Smooth muscle cell (in vitro differentiated cells): ENCODE results near the gene LRRC28. TPM values are rescaled to one million over a fixed set of nuclear protein-coding genes. Genes with fewer than 3 reads are reported as not detected.

ENCODE experiments used
- DNase-seq: peaks from one replicate; lab custom pipeline; 2025; ENCODE audit not compliant: unreplicated experiment; lab: John Stamatoyannopoulos, UW
- H2AFZ ChIP-seq: fragments of 200-600 bp; sonication (generic); 2 replicates; pipeline ENCODE4 v1.6.0; 2016; ENCODE audit warnings: antibody characterized with exemption, low read depth, mild to moderate bottlenecking
- H3F3A ChIP-seq: fragments of 200-600 bp; sonication (generic); 2 replicates; pipeline ENCODE4 v1.6.0; 2017; ENCODE audit warnings: antibody characterized with exemption, low read depth
- H3K27ac ChIP-seq: fragments of 200-600 bp; sonication (generic); 2 replicates; pipeline ENCODE4 v1.5.1; 2016; ENCODE audit warnings: low read depth, mild to moderate bottlenecking
- H3K27me3 ChIP-seq: fragments of 200-600 bp; sonication (generic); 2 replicates; pipeline ENCODE4 v1.6.1; 2016; ENCODE audit warnings: low read depth, mild to moderate bottlenecking
- H3K36me3 ChIP-seq: fragments of 200-600 bp; sonication (generic); 2 replicates; pipeline ENCODE4 v1.5.1; 2016; ENCODE audit warnings: low read depth
- H3K4me1 ChIP-seq: fragments of 200-600 bp; sonication (generic); 2 replicates; pipeline ENCODE4 v1.5.1; 2016; ENCODE audit warnings: low read depth
- H3K4me2 ChIP-seq: fragments of 200-600 bp; sonication (generic); 2 replicates; pipeline ENCODE4 v1.6.0; 2016; ENCODE audit warnings: mild to moderate bottlenecking
- H3K4me3 ChIP-seq: fragments of 200-600 bp; sonication (generic); 2 replicates; pipeline ENCODE4 v1.5.1; 2016; ENCODE audit warnings: mild to moderate bottlenecking
- H3K79me2 ChIP-seq: fragments of 200-600 bp; sonication (generic); 2 replicates; pipeline ENCODE4 v1.6.0; 2016; ENCODE audit warnings: low read depth, mild to moderate bottlenecking
- H3K9ac ChIP-seq: fragments of 200-600 bp; sonication (generic); 2 replicates; pipeline ENCODE4 v1.6.0; 2016; ENCODE audit warnings: low read depth
- H3K9me3 ChIP-seq: fragments of 200-600 bp; sonication (generic); replicated peaks from 2 replicates; pipeline ENCODE4 v1.5.1; 2016; ENCODE audit warnings: low read depth
- H4K20me1 ChIP-seq: fragments of 200-600 bp; sonication (generic); 2 replicates; pipeline ENCODE4 v1.6.0; 2016; ENCODE audit warnings: low read depth
- CTCF ChIP-seq: fragments of 200-600 bp; sonication (generic); IDR thresholded peaks from 2 replicates; pipeline ENCODE4 v1.5.1; 2017; ENCODE audit warnings: borderline replicate concordance, mild to moderate bottlenecking, antibody characterized with exemption; ENCODE audit not compliant: insufficient read depth, poor library complexity, severe bottlenecking
- WGBS: methylation state at CpG from one replicate; pipeline ENCODE4 v1.1.7; 2016; ENCODE audit warnings: low lambda C conversion rate; 5-methylcytosine and 5-hydroxymethylcytosine counted together
- polyA plus RNA-seq: library from polyadenylated mRNA; unstranded; fragments of >200 nt; fragmentation: Nextera tagmentation; extraction: Ambion mirVana; gene quantifications from 2 replicates; pipeline ENCODE4 v1.2.1, GENCODE V29; 2016
- total RNA-seq: library from RNA; depleted of rRNA; stranded (reverse); fragments of >200 nt; gene quantifications from 2 replicates; pipeline ENCODE4 v1.2.3, GENCODE V29; 2014

Gene LRRC28
- total and polyA plus RNA-seq, 2 experiments from 2014 or later, result 26.5 to 28.8 TPM

DNA sequence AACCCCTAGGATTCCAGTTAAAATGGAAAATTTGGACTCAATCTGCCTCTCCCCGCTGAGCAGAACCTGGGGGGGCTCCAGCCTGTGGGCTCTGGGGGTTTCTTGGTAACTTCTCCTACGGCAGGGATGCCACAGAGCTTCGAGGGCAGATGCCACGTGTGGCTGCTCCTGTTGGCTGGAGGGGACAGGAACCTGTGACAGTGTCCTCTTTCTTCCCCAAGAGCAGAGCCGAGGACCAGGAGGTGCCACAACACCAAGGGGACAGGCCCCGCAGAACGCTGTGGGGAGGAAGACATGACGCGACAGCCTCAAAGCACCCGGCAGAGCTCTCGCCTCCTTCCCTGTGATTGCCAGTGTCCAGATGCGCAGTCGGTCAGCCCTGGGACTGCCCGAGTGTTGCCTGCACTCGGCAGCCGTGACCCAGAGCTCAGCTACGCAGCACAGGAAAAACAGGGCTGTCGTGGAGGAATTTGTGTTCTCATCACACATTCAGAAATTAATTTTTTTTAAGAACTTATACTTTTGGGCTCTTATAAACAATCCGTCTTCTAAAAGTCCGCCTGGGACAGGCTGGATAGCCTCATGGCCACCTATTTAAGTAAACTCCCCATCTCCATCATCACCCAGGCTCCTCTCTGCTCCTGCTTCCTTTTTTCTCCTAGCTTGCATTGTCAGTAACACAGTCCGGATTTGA lies 182.6 kb downstream of the LRRC28 start:
- H3K4me1 ChIP-seq, result peaks cover 8% of the 10 kb centered on the region
- no peaks in the 10 kb centered on the region for H3F3A ChIP-seq
- no peaks in the 10 kb centered on the region for H3K9me3 ChIP-seq
- no peak overlapping the region for H3K4me3 ChIP-seq
- TF ChIP-seq CTCF, result no peak
- H3K27me3 ChIP-seq, result no peaks in the 10 kb centered on the region
- no peak overlapping the region for H3K4me2 ChIP-seq
- 94% methylated on average over 21 of the region's 21 CpGs for WGBS
- no peak overlapping the region for H3K9ac ChIP-seq
- H3K27ac ChIP-seq, result no peak overlapping the region
- no peak for DNase-seq
- no peaks in the 10 kb centered on the region for H3K36me3 ChIP-seq
- no peak overlapping the region for H2AFZ ChIP-seq
- H4K20me1 ChIP-seq, result no peaks in the 10 kb centered on the region
- no peaks in the 10 kb centered on the region for H3K79me2 ChIP-seq

DNA sequence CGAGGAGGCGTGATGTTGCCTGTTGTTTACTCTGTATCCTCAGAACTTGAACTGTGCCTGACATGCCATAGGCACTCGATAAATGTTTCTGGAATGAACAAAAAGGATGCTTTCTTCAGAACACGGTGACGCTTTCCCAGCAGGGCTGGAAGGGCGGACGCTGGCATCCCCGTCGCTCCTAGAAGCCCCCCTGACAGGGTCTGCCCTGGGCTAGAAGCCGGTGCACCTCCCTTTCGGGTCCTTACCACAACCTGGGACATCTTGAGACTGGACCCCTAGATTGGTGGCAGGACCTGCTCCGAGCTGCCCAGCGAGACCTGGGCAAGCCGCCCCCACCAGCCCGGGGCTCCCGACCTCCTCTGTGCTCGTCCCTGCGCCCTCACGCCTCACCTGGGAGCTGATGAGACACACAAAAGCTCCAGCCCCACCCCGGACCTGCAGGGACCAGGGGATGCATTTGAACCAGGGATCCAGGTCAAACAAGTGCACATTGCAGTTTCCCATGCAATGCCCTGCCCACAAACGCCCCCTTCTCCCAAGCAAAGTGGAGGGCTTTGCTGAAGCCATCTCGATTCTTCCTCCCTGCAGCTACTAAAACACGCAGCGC lies 183.3 kb downstream of the LRRC28 start:
- H3K4me1 ChIP-seq, result peaks cover 8% of the 10 kb centered on the region
- H3K27me3 ChIP-seq, result no peaks in the 10 kb centered on the region
- H3F3A ChIP-seq, result no peaks in the 10 kb centered on the region
- H3K4me3 ChIP-seq, result no peak overlapping the region
- H4K20me1 ChIP-seq, result no peaks in the 10 kb centered on the region
- H3K36me3 ChIP-seq, result no peaks in the 10 kb centered on the region
- no peak for TF ChIP-seq CTCF
- H3K4me2 ChIP-seq, result no peak overlapping the region
- DNase-seq, result no peak
- no peak overlapping the region for H2AFZ ChIP-seq
- no peaks in the 10 kb centered on the region for H3K79me2 ChIP-seq
- no peaks in the 10 kb centered on the region for H3K9me3 ChIP-seq
- no peak overlapping the region for H3K9ac ChIP-seq
- H3K27ac ChIP-seq, result no peak overlapping the region
- WGBS, result 88% methylated on average over 23 of the region's 24 CpGs

DNA sequence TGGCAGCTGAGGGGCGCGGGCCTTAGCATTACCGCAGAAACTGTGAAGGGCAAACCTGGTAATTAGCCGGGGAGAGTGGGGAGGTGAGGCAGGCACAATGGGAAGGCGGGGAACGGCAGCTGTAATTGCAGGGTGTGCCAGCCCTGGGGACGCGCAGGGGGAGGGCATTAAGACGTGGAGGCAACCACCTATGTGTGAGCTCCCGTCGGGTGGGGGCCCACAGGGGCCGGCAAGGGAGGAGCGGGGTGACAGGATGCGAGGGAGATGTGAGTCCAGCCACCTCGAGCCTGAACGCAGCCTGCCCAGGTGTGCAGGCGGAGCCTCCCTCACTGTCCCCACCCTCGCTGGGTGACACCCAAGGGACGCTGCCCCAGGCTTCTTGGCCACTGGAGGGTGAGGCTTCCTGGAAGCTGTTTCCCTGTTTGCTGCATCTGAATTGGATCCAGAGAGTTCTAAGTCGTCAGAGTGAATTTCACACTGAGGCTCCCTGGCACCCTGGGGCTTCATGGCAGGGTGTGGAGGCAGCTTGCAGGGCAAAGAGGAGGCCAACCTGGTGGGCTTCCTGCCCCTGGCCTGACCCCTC lies 183.9 kb downstream of the LRRC28 start:
- H3F3A ChIP-seq, result no peaks in the 10 kb centered on the region
- H3K4me1 ChIP-seq, result peaks cover 8% of the 10 kb centered on the region
- no peak overlapping the region for H3K27ac ChIP-seq
- H4K20me1 ChIP-seq, result no peaks in the 10 kb centered on the region
- no peak overlapping the region for H3K9ac ChIP-seq
- H3K9me3 ChIP-seq, result no peaks in the 10 kb centered on the region
- no peak overlapping the region for H3K4me2 ChIP-seq
- H2AFZ ChIP-seq, result no peak overlapping the region
- TF ChIP-seq CTCF, result no peak
- H3K79me2 ChIP-seq, result no peaks in the 10 kb centered on the region
- H3K27me3 ChIP-seq, result no peaks in the 10 kb centered on the region
- H3K36me3 ChIP-seq, result no peaks in the 10 kb centered on the region
- H3K4me3 ChIP-seq, result no peak overlapping the region
- 71% methylated on average over 19 of the region's 20 CpGs for WGBS
- DNase-seq, result no peak
